GM21526 (cell line): Measurements from ENCODE around the gene FGFR2.
A peak's percentile ranks its signal among the peaks of the same experiment; 100 is the strongest.
"Not testable (repeated sequence)": the region's sequence is repeated elsewhere in the genome, so short reads cannot be mapped to it uniquely, and the experiment has no call there.

Experiments used
- ATAC-seq: cut with Tn5 transposase; IDR thresholded peaks from one replicate; pipeline ENCODE4 v1.9.1; 2021; ENCODE audit warnings: moderate library complexity; ENCODE audit not compliant: unreplicated experiment, low FRiP score

The FGFR2 gene

DNA sequence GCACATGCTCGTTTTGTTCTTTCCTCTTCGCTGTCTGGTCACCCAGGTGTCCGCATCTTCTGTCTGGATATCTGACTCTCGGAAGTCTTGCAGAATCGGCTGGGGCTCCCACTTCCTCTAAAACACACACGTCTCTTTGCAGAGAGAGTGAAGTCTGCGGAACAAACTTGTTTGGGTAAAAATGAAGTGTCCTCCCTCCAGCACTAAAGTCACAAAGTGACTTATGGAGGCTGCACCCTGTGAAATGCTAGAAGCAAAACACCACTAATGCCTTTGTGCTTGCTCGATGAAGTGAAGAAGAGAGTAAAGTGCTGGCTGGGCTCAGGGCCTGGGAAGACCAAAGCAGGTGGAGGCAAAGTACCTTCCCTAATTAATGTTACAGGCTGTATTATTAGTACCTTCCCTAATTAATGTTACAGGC lies 71.4 kb downstream of the FGFR2 start:
- ATAC-seq = no peak

DNA sequence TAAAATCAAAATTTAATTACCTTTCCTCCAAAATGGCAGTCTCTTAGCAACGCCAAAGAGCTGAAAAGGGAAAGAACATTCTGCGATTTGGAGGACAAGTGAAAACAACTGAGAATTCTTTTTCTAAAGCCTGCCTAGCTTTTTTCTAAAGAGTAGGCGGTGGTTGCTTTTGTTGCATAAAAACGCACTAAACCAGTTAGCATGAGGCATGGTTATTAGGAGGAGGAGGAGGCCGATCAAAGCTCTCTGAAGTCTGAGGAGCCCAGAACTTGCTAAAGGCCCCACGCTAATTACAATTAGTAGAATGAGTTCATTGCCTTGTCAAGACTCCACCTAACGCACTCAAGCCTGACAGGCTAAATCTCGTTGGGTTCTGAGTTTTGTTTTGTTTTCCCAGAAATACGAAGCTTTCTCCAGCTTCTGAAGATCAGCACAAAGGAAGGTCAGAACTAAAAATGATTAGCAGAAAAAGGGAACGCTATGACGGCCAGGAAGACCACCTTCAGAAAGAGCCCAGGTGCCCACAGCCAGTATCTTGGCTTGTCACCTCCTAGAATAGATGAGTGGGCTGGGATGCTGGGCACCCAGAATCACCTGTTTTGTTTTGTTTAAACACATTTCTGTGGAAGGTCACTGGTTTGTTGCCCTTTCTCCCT lies 72.0 kb downstream of the FGFR2 start:
- no peak for ATAC-seq

DNA sequence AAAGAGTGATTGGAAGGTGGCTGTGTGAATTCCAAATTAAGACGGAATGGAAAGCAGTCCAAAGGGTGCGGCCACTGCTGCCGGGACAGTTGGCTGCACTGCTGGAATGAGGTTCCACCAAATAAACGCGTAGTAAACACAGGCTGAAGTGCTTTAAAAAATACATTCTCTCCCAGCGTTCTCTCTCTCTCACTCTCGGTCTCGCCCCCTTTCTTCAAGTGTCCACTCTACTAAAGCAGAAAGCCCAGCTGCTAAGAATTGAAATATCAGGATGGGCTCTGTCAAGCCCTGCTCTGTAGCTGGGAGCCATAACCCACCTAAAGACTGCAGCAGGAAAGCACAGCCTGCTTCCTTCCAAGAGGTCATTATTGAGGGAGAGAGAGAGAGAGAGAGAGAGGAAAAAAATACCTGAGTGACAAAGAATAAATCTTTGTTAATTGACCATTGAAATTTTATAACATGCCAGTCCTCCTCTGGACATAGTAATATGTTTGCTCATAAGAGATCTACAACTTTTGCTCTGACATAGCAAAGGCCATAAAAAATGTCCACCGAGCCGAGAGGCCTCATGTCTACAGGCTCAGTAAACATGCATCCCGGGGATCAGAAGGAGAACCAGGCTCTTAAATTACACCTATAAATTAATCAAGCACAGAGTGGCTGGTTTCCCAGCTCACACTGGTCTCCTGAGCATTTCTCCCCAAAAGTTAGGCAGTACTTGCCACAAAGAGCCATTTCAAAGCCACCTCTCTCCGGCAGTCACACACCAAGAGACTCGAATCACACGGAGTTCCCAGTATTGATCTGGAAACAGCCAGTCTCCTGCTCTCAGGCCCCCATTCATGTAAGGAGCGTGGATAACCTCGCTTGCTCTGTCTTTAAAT lies 72.8 kb downstream of the FGFR2 start:
- ATAC-seq = no peak

DNA sequence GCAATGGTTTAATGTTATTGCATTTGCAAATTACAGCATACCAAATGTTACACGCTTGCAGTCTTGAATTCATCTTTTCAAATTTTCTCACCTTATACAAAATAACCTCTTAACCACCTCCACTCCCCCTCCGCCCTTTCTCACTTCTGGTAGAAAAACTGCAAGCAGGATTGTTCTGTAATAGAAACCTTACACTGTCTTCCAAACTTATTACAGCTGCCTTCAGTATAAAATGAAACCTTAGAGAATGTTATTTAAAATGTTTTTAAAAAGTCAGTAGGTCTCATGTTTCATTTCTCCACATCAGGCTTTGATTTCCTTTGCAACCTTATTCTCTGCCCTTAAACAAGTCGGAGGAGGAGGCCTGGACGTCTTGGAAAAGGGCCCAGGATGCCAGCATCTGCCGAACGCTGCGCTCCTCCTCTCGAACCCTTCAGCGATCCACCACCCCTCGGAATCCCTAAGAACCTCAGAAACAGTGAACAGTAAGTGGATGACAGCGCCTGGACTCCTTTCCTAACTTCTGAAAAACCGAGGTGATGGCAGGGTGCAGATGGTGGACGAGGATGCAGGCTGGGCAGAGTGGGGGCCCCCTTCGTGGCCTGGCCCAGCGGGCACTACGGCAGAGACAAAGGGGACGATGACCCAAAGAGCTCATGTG lies 74.0 kb downstream of the FGFR2 start:
- ATAC-seq = no peak

DNA sequence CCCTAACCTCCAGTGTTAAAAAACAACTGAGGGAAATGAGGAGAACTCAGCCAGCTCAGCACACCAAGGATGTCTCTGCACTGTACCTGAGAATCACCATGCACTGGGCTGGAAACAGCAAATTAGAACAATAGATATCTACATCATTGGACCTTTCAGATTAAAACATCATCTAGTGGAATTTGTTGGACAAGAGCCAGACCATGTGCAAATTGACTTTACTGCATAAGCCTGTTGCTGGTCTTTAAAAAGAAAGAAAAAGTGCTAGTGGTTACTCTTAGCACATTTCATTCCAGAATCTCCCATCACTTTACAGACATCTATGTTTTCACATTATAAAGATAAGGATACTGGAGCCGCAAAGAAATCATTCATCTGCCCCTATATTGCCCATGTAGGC lies 75.4 kb downstream of the FGFR2 start:
- ATAC-seq = no peak

DNA sequence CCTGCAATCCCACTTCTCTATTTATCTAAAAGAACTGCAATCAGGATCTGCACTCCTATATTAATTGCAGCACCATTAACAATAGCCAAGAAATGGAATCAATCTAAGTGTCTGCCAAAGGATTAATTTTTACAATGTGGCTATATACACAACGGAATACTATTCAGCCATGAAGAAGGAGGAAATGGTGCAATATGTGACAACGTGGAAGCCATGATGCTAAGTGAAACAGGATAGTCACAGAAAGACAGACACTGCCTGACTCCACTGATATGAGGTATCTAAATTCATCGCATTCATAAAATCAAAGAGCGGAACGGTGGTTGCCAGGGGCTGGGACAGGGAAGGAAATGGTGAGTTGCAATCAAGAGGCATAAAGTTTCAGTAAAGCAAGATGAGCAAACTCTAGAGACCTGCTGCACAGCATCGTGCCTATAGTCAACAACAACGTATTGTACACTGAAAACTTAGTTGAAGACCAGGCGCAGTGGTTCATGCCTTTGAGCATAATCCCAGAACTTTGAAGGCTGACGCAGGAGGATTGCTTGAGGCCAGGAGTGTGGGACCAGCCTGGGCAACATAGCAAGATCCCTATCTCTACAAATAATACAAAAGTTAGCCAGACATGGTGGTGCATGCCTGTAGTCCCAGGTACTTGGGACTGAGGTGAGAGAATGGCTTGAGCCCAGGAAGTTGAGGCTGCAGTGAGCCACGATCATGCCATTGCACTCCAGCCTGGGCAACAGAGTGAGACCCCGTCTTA lies 76.3 kb downstream of the FGFR2 start:
- no peak for ATAC-seq

DNA sequence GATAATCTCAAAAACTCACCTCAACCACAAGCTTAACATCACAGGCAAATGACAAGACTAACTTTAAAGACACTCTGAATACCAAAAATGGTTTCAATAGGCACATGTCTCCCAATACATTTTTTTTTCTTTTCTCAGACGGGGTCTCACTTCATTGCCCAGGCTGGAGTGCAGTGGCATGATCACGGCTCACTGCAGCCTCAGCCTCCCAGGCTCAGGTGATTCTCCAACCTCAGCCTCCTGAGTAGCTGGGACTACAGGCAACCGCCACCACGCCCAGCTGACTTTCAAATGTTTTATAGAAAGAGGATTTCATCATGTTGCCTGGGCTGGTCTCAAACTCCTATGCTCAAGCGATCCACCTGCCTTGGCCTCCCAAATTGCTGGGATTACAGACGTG lies 77.7 kb downstream of the FGFR2 start:
- ATAC-seq = not testable (repeated sequence)

DNA sequence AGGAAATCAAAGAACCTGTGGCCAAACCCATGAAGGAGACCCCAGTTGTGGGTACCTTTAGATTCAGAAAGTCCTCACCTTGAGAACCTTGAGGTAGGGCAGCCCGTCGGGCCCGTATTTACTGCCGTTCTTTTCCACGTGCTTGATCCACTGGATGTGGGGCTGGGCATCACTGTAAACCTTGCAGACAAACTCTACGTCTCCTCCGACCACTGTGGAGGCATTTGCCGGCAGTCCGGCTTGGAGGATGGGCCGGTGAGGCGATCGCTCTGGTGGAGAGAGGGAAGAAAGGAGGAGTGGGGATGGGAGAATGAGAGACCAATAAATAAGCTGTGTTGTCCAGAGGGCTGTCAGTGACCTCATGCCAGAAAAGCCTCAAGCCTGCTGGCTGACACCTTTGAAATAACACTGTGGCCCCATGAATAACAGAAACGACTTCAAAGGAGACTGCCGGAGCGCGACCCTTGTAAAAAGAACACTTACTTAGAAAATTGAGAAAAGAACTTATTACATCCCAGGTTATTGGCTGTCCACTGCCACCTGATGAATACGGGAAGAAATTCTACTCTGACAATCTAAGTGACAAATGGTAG lies 78.2 kb downstream of the FGFR2 start:
- no peak for ATAC-seq

DNA sequence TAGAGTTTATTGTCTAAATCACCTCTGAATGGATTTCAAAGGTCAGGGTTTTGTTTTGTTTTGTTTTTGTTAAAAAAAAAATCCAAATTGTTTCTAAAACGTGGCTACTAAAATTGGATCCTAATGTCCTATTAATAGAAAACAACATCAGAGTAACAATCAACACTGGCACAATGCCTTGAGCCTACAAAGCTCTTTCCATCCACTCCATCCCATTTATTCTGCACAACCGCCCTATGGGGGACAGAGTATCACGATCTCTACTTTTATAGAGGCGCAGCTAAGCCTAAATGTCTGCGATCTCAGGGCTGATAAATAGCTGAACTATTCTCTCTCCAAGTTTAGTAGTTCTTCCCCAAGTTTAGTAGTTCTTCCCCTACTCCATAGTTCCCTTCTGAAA lies 78.8 kb downstream of the FGFR2 start:
- no peak for ATAC-seq

DNA sequence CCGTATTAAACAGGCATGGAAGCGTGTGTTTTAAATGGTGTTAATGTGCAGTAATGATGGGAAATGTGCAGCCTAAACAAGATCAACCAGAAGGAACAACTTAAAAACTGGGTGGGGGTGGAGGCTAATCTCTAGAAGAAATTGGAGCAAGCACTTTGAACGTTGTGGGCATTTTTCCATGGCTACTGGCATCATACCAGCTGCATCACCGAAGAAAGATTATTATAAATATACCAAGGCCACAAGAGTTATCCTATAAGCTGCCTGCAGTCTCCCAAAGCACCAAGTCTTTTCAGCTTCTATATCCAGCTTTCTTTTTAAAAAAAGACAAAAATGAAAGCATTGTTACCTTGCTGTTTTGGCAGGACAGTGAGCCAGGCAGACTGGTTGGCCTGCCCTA lies 79.9 kb downstream of the FGFR2 start:
- ATAC-seq = no peak

DNA sequence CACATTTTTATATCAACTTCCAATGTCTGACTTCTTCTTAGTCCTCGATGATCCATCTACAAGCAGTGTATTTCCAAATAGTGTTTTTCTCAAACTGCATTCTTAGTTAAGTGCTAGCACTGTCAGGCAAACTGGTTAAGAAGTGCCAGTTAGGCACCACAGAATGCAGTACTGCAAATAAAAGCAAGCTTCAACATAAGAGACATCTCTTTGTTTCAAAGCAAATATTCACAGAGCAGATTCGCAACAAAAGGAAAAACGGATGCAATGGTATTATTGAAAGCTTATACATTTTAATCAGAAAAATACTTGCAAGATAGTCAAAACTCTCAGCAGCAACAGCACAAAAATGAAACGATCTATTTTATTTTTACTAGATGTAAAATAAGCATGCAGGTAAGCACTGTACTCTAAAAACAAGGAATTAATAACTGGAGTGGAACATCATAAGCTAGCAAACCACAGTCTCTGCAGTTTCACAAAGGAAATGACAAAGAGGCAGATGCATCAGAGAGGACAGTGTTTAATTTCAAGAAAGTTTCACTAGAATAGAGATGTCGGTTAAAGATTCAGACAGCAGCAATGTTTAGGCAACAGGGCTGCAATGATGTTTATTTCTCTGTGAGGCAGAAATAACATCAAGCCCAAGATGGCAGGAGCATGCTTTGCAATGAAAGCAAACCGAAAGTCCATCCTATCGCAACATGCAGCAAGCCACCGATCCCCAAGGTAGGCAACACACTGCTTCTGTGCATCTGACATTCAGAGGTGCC lies 82.0 kb downstream of the FGFR2 start:
- ATAC-seq = peak; percentile 82

DNA sequence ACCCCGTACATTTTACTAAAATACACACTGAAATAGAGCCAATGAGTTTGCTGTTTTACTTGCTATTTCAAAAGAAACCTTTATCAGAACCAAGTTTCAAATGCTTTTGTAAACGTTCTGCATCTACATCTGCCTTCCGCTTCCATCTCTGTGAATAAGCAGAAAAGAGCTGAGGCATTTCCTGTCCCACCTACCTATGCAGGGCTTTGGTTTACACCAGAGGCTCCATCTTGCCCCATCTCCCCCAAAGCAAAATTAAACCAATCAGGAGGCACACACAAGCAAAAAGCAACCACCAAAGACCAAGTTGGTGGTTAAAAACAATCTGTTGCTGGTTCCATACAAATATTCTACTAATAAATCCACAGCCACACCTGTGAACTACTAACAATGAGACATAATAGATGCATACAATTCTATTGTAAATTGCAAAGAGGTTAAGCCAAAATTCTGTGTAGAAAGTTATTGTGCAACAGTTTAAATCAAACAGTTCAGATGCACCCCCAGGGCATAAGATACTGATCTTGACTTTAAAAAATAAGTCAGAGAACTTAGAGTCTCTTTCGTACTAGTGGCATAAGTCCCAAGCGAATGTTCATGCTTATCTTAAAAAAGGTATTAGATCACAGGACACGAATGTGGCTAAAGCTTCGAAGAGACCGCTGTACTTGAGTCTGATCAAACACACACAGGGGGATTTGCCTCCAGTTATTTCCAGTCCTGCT lies 83.9 kb downstream of the FGFR2 start:
- no peak for ATAC-seq

DNA sequence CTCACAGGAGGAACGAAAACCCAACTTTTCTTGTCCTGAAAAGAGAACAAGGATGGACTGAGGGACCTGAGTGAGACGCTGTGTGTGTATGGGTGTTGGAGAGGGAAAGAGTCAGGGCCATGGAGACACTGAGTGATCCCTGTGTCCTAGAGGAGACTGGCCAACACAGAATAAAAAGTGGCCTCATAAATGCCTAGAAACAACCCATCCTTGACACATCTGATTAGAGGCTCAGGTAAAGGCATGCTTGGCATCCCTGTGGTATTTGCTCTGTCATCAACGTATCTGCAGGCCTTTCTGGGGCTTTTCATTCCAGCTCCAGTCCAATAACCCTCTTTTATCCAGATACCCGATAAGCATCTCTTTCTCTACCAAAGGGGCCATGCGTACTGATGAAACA lies 86.3 kb downstream of the FGFR2 start:
- no peak for ATAC-seq

DNA sequence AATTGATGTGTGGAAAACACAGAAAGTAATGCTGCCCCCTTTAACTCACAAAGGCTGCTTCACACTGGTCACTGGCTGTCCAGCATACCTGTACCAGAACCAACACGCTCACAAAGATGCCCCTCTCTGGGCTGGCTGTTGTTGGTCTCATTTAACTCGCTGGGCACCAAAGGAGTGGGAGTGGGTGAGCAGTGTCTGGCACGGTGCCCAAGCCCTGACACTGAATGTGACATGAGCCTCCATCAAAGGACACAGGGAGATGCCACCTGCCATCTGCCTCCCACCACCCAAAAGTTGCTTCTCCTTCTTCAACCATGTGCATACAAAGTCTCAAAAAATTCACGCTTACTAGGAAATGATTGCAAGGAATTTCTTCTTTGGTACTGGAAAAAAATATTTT lies 86.8 kb downstream of the FGFR2 start:
- no peak for ATAC-seq

DNA sequence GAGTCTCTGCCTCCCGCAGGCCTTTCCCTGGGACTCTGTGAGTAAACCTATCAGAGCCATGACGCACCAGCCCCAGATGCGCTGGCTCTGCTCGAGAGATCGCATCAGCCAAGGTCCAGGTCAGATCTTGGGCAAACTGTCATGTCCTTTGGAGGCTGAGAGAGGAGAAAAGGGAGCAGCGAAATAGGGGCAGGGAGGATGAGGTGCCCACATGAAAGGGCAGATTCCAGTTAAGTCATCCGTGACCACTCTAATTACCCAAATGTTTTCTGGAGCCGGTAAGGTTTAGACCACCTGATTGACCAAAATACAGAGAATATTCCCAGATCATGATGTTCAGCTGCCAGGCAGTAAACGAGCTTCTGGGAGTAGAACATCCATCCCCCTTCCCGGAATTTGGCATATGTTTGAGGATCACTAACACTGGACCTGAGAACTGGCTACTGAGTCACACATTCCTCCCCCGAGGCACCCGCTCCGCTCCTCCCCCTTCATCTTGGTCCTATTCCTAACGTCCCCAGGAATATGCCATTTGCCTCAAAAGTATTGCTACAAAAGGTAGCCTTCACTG lies 88.0 kb downstream of the FGFR2 start:
- ATAC-seq = no peak

DNA sequence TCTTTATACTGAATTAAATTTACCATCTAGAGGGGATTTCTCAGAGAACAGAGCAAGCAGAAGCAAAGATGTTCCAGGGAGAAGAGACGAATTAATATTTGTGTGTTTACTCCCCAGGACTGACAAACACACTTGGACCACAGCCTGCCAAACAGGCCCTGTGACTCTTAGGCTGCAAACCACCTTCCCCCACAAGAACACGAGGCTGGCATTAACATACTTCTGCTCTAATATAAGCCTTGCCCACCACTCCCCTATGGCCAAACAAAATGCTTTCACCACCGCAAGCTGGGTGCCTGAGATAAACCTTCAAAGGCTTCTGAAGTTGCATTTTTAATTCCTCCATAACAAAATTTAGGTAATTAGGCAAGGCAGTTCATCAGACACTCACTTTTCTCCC lies 88.4 kb downstream of the FGFR2 start:
- ATAC-seq = no peak

DNA sequence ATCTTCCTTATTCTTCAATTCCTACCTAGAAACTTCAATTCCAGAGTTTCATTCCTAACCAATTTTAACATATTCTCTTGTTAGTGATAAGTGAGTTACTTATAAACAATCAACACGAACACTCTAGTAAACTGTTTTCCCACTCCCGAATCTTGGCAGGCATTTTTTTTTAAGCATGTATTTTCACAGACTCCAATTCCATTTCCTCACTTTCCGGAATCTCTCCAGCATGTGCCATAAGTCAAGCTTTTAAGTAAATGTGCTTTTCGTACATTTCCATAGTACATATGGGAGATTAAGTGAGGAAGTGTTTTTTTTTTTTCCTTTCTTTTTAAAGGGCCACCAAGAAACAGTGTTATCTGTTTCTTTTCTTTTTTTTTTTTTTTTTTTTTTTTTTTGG lies 89.1 kb downstream of the FGFR2 start:
- ATAC-seq = no peak

DNA sequence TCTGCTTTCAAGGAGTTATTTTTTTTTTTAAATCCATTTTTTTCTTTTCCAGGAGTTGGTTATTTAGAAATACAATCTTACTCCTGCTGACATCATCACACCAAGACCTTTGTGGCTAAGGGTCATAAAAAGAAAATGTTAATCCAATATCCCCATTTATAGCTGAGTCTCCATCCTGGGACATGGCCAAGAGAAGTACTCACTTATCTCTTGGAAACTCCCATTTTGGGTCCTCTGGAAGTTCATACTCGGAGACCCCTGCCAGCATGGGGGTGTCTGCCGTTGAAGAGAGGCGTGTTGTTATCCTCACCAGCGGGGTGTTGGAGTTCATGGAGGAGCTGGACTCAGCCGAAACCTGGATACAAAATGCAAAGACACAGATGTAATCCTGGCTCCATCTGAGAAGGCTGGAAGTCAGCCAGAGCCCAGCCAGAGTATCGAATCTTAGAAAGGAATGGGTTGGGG lies 94.6 kb downstream of the FGFR2 start:
- ATAC-seq = no peak

DNA sequence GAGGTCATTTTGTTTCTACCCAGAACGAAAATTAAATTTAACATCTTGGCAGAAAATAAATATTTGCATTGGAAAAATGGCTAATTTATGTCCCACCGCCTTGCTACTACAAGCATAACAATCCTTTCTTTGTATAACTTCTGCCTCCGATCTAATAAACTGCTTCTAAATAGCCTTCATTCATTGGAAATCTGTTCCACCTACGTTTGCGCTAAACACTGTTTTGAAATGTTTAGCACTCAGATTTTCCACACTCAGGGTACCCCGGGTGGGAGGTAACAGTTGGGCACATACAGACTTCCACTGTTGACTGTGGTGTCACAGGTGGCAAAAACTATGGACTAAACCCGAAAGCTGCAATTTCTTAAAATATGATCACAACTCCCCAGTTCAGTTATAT lies 96.4 kb downstream of the FGFR2 start:
- no peak for ATAC-seq
